PFSK-1 (cell line): Measurements from ENCODE around the gene ZMYND11.

Experiments
- TAF1 ChIP-seq: IDR thresholded peaks from 2 replicates; pipeline ENCODE4 v1.6.1; 2012; ENCODE audit warnings: low read length, control low read depth, borderline replicate concordance; ENCODE audit not compliant: insufficient read depth
- TF ChIP-seq, protein P1 (sequence below), 2 experiments: IDR thresholded peaks; 2 replicates each; pipeline versions ENCODE4 v1.6.1 to v1.8.0; 2011 to 2012; ENCODE audit warnings: low read depth in 2 of 2, low read length in 2 of 2, control low read depth in 1 of 2, inconsistent platforms in 1 of 2, mild to moderate bottlenecking in 1 of 2, moderate library complexity in 1 of 2; ENCODE audit not compliant: insufficient read depth in 1 of 2

DNA sequence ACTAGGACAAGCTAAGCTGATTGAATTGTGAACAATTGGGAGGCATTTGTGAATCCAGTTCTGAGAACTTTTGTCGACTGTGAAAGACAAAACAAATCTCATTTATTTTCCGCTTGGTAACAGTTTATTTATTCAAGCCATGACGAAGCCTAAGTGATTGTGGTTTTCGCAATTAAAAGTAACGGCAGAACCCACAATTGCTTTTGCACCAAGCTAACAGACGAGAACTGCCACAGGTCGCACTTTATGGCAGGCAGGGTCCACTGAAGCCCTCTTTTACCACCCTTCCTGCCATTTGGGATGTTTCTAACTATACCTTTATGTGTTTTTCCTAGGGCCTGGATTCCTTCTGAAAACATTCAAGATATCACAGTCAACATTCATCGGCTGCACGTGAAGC, 111.2 kb downstream of the ZMYND11 start:
- no peak for TF ChIP-seq TAF1
- TF ChIP-seq, protein P1, sequence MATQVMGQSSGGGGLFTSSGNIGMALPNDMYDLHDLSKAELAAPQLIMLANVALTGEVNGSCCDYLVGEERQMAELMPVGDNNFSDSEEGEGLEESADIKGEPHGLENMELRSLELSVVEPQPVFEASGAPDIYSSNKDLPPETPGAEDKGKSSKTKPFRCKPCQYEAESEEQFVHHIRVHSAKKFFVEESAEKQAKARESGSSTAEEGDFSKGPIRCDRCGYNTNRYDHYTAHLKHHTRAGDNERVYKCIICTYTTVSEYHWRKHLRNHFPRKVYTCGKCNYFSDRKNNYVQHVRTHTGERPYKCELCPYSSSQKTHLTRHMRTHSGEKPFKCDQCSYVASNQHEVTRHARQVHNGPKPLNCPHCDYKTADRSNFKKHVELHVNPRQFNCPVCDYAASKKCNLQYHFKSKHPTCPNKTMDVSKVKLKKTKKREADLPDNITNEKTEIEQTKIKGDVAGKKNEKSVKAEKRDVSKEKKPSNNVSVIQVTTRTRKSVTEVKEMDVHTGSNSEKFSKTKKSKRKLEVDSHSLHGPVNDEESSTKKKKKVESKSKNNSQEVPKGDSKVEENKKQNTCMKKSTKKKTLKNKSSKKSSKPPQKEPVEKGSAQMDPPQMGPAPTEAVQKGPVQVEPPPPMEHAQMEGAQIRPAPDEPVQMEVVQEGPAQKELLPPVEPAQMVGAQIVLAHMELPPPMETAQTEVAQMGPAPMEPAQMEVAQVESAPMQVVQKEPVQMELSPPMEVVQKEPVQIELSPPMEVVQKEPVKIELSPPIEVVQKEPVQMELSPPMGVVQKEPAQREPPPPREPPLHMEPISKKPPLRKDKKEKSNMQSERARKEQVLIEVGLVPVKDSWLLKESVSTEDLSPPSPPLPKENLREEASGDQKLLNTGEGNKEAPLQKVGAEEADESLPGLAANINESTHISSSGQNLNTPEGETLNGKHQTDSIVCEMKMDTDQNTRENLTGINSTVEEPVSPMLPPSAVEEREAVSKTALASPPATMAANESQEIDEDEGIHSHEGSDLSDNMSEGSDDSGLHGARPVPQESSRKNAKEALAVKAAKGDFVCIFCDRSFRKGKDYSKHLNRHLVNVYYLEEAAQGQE (IDR thresholded peaks at IDR 0.05; ENCODE audit: insufficient read depth in 1 of 2, low read depth in 2 of 2, low read length in 2 of 2), result no peak
